GM23338 (cell line): ENCODE results near the gene RECQL5.

Experiments used
- EZH2 ChIP-seq: fragments of 200-600 bp; sonication (generic); IDR thresholded peaks from one replicate; pipeline ENCODE4 v1.8.0; 2017; ENCODE audit warnings: antibody characterized with exemption, mild to moderate bottlenecking, low read depth; ENCODE audit not compliant: unreplicated experiment
- EZH2phosphoT487 ChIP-seq: fragments of 200-600 bp; sonication (generic); IDR thresholded peaks from one replicate; pipeline ENCODE4 v1.8.1; 2018; ENCODE audit warnings: antibody characterized with exemption; ENCODE audit not compliant: unreplicated experiment
- REST ChIP-seq: IDR thresholded peaks from one replicate; pipeline ENCODE4 v1.6.1; 2018; ENCODE audit warnings: antibody characterized with exemption; ENCODE audit not compliant: unreplicated experiment

GRCh38 chr17:75630071-75630917 is 36.7 kb downstream of the RECQL5 start:
- TF ChIP-seq EZH2phosphoT487 (no peak), EZH2 (no peak), REST (no peak)
